Sigmoid colon (tissue), 7 donors: ENCODE data around the gene RAB27B. TPM values are rescaled to one million over a fixed set of nuclear protein-coding genes. Genes with fewer than 3 reads are reported as not detected.

ENCODE experiments used
- DNase-seq: peaks from one replicate; pipeline ENCODE4 v3.0.0-alpha.2; 2019
- H3K27ac ChIP-seq, 4 donors: fragments of 200-600 bp; sonication (generic); one replicate each; pipeline ENCODE4 v1.5.1; 2016 to 2019; ENCODE audit warnings: mild to moderate bottlenecking in 1 of 4
- H3K27me3 ChIP-seq, 3 donors: fragments of 200-600 bp; sonication (generic); one replicate each; pipeline ENCODE4 v1.5.1; 2019; ENCODE audit warnings: mild to moderate bottlenecking in 1 of 3
- H3K36me3 ChIP-seq, 4 donors: fragments of 200-600 bp; sonication (generic); one replicate each; pipeline ENCODE4 v1.5.1; 2016 to 2019
- H3K4me1 ChIP-seq, 4 donors: fragments of 200-600 bp; sonication (generic); one replicate each; pipeline ENCODE4 v1.5.1; 2017 to 2019
- H3K4me3 ChIP-seq, 4 donors: fragments of 200-600 bp; sonication (generic); one replicate each; pipeline ENCODE4 v1.5.1; 2017 to 2019; ENCODE audit warnings: mild to moderate bottlenecking in 2 of 4, moderate library complexity in 1 of 4
- H3K9me3 ChIP-seq, 4 donors: fragments of 200-600 bp in 3 of 4; sonication (generic) in 3 of 4; one replicate each; pipeline versions ENCODE4 v1.5.1 to v1.6.1; 2013 to 2019
- CTCF ChIP-seq, 4 experiments: fragments of 450-650 bp in 3 of 4; fragments of 200-600 bp in 1 of 4; IDR thresholded peaks; one replicate each; pipeline ENCODE4 v1.5.1; 2016 to 2019; ENCODE audit warnings: antibody characterized with exemption in 4 of 4, mild to moderate bottlenecking in 3 of 4, moderate library complexity in 2 of 4
- EP300 ChIP-seq, 4 donors: sonication (generic); formaldehyde crosslinking; IDR thresholded peaks; one replicate each; pipeline ENCODE4 v1.6.1; 2017; ENCODE audit warnings: antibody characterized with exemption in 4 of 4
- POLR2A ChIP-seq, 2 donors: fragments of 450-650 bp; IDR thresholded peaks; one replicate each; pipeline ENCODE4 v1.6.1; 2016; ENCODE audit warnings: antibody characterized with exemption in 2 of 2, mild to moderate bottlenecking in 2 of 2, moderate library complexity in 2 of 2
- POLR2AphosphoS5 ChIP-seq, 4 donors: sonication (generic); formaldehyde crosslinking; IDR thresholded peaks; one replicate each; pipeline ENCODE4 v1.6.1; 2017; ENCODE audit warnings: antibody characterized with exemption in 4 of 4
- WGBS, 2 donors: extraction: QIAGEN DNeasy Blood & Tissue Kit; methylation state at CpG; one replicate each; pipeline ENCODE4 v1.1.7; 2013; 5-methylcytosine and 5-hydroxymethylcytosine counted together
- intact Hi-C: fragments of 100-400 bp; cut with DNase I; formaldehyde crosslinking; loops from one replicate; pipeline ENCODE4 v1.15.1; 2023
- polyA plus RNA-seq, 3 donors: library from polyadenylated mRNA; stranded (reverse); fragments of 200-250 nt; gene quantifications; one replicate each; pipeline ENCODE4 v1.2.3, GENCODE V29; 2013
- total RNA-seq, 4 donors: library from RNA; depleted of rRNA; stranded (reverse); fragments of >200 nt; gene quantifications; one replicate each; pipeline ENCODE4 v1.1.0, GENCODE V29; 2016
- donor health status: healthy with polysubstance abuse.
- donor health status: Bipolar disorder and iron deficiency.
- donor health status: healthy.

RAB27B gene
- total and polyA plus RNA-seq, 7 donors, result 0.27 to 6.0 (median 1.4) TPM

GRCh38 chr18:54856105-54856646, 27.9 kb downstream of the RAB27B start:
- 91 to 93% methylated on average over 2 of the region's 2 CpGs for WGBS, 2 donors
- no peak overlapping the region for H3K27ac ChIP-seq
- no peak overlapping the region for H3K4me3 ChIP-seq
- no peaks in the 10 kb centered on the region for H3K36me3 ChIP-seq
- TF ChIP-seq POLR2AphosphoS5 (IDR thresholded peaks at IDR 0.05), result no peak
- no peak for TF ChIP-seq CTCF (IDR thresholded peaks at IDR 0.05)
- no peak for TF ChIP-seq POLR2A (IDR thresholded peaks at IDR 0.05)
- TF ChIP-seq EP300 (IDR thresholded peaks at IDR 0.05), result no peak
- DNase-seq, result no peak
- H3K4me1 ChIP-seq, result no peaks in the 10 kb centered on the region
- H3K9me3 ChIP-seq, result no peaks in the 10 kb centered on the region
- intact Hi-C loops, result no loop called here
- no peaks in the 10 kb centered on the region for H3K27me3 ChIP-seq

- 83 to 89% methylated on average over 3 of the region's 3 CpGs for WGBS, 2 donors
- Histone ChIP-seq H3K9me3 (no peaks in the 10 kb centered on the region), H3K4me3 (no peak overlapping the region), H3K27ac (no peak overlapping the region), H3K36me3 (no peaks in the 10 kb centered on the region), H3K27me3 (no peaks in the 10 kb centered on the region), H3K4me1 (no peaks in the 10 kb centered on the region)
- TF ChIP-seq POLR2A (IDR thresholded peaks at IDR 0.05), result no peak
- no peak for TF ChIP-seq EP300 (IDR thresholded peaks at IDR 0.05)
- TF ChIP-seq CTCF (IDR thresholded peaks at IDR 0.05), result no peak
- no peak for TF ChIP-seq POLR2AphosphoS5 (IDR thresholded peaks at IDR 0.05)
- DNase-seq, result no peak
- intact Hi-C loops, result no loop called here
Measured at GRCh38 chr18:54857499-54857898, 29.2 kb downstream of the RAB27B start.

GRCh38 chr18:54859667-54860421, 31.6 kb downstream of the RAB27B start:
- no peak overlapping the region for H3K27ac ChIP-seq
- intact Hi-C loops, result no loop called here
- no peak for DNase-seq
- H3K4me1 ChIP-seq, result no peaks in the 10 kb centered on the region
- no peaks in the 10 kb centered on the region for H3K27me3 ChIP-seq
- 83 to 84% methylated on average over 9 of the region's 9 CpGs for WGBS, 2 donors
- H3K4me3 ChIP-seq, result no peak overlapping the region
- TF ChIP-seq CTCF (IDR thresholded peaks at IDR 0.05) (no peak), POLR2A (IDR thresholded peaks at IDR 0.05) (no peak), POLR2AphosphoS5 (IDR thresholded peaks at IDR 0.05) (no peak), EP300 (IDR thresholded peaks at IDR 0.05) (no peak)
- no peaks in the 10 kb centered on the region for H3K9me3 ChIP-seq
- H3K36me3 ChIP-seq, result no peaks in the 10 kb centered on the region

GRCh38 chr18:54860941-54861340, 32.7 kb downstream of the RAB27B start:
- Histone ChIP-seq H3K36me3 (no peaks in the 10 kb centered on the region), H3K4me1 (no peaks in the 10 kb centered on the region), H3K4me3 (no peak overlapping the region), H3K27ac (no peak overlapping the region), H3K27me3 (no peaks in the 10 kb centered on the region), H3K9me3 (no peaks in the 10 kb centered on the region)
- 57 to 82% methylated on average over 1 of the region's 1 CpG for WGBS, 2 donors
- intact Hi-C loops, result no loop called here
- no peak for DNase-seq
- TF ChIP-seq POLR2A (IDR thresholded peaks at IDR 0.05), result no peak
- no peak for TF ChIP-seq CTCF (IDR thresholded peaks at IDR 0.05)
- no peak for TF ChIP-seq POLR2AphosphoS5 (IDR thresholded peaks at IDR 0.05)
- no peak for TF ChIP-seq EP300 (IDR thresholded peaks at IDR 0.05)
